ENCODE measurements around the gene ZBTB40. TPM values are rescaled to one million over a fixed set of nuclear protein-coding genes. Genes with fewer than 3 reads are reported as not detected.

The ZBTB40 gene
- total and polyA plus RNA-seq, 2 of the 13 experiments (the other 11 are each of a cell fraction or from before 2014, with no cell fraction given) = 8.8 to 16.5 TPM

- peaks cover 24% of the 10 kb centered on the region for H4K20me1 ChIP-seq (ENCODE audit: insufficient read depth, low read length)
- BruUV-seq (replicated peaks) = no TSS peak
- POLR2A ChIA-PET = no interaction called here
- ATAC-seq (no peak), DNase-seq (ENCODE audit: low spot score) (no peak), FAIRE-seq (no peak)
- CTCF ChIA-PET (ENCODE audit: low intra/inter-chr PET ratio, low total read pairs) = no interaction called here
- intact Hi-C loops (cut with micrococcal nuclease; ENCODE audit: unreplicated experiment) = loop anchor here (10.0 kb wide), 1 partner anchor 198 kb away; no protein-coding TSS in a partner anchor
- in situ Hi-C loops (cut with HindIII; ENCODE audit: extremely low pct_ligation_motif_present, low pct_unique_long_range_greater_than_20kb) = no loop called here
- peaks cover 3 to 60% of the 10 kb centered on the region in 2 experiments for H3K27me3 ChIP-seq (ENCODE audit: control insufficient read depth in 1 of 2, insufficient read depth in 2 of 2, low read length in 2 of 2)
- 17% methylated on average over 8 of the region's 8 CpGs for WGBS (ENCODE audit: low lambda C conversion rate)
- H3K4me2 ChIP-seq (ENCODE audit: low read depth, low read length) = peak overlapping the region; percentile 16; the same call in 1 of the 2 replicates
- H3K27ac ChIP-seq (ENCODE audit: extremely low read length, insufficient read depth, low read length) = no peak overlapping the region
- peaks cover 44% of the 10 kb centered on the region for H3K4me1 ChIP-seq (ENCODE audit: insufficient read depth, low read length)
- no peak overlapping the region for H3K4me3 ChIP-seq (replicated peaks in 1 of 3; ENCODE audit: insufficient read depth in 1 of 3, low read depth in 2 of 3, low read length in 3 of 3)
- no peak overlapping the region for H3K9ac ChIP-seq (ENCODE audit: insufficient read depth, low read depth, low read length)
- no peaks in the 10 kb centered on the region for H3K36me3 ChIP-seq (replicated peaks in 1 of 2; ENCODE audit: control insufficient read depth in 1 of 2, insufficient read depth in 2 of 2, low read length in 2 of 2)
- H3K79me2 ChIP-seq (ENCODE audit: insufficient read depth, low read length) = no peaks in the 10 kb centered on the region
- no peak overlapping the region for H2AFZ ChIP-seq (ENCODE audit: low read length)
- H3K9me3 ChIP-seq (ENCODE audit: low read length) = no peaks in the 10 kb centered on the region
- no peak for TF ChIP-seq PPARG (CRISPR knock-in tag; conservative IDR thresholded peaks at IDR 0.05)
- TF ChIP-seq IKZF4 (CRISPR knock-in tag; IDR thresholded peaks at IDR 0.05; ENCODE audit: borderline replicate concordance, low read depth, not compliant biosample characterization) = no peak
- TF ChIP-seq FOSL2 (CRISPR knock-in tag; IDR thresholded peaks at IDR 0.05) = peak; percentile 21; the same call in 1 of the 2 replicates
- no peak for TF ChIP-seq SNAI1 (CRISPR knock-in tag; IDR thresholded peaks at IDR 0.05; ENCODE audit: borderline replicate concordance)
- no peak for TF ChIP-seq ZNF354B (CRISPR knock-in tag; IDR thresholded peaks at IDR 0.05)
- TF ChIP-seq ZNF552 (CRISPR knock-in tag; IDR thresholded peaks at IDR 0.05; ENCODE audit: borderline replicate concordance) = no peak
- no peak for TF ChIP-seq HNF4G (IDR thresholded peaks at IDR 0.05; ENCODE audit: borderline replicate concordance, low read depth, low read length)
- no peak for TF ChIP-seq HNF4G (CRISPR knock-in tag; IDR thresholded peaks at IDR 0.05; ENCODE audit: borderline replicate concordance, low read depth)
- TF ChIP-seq SRSF1 (optimal IDR thresholded peaks at IDR 0.05; ENCODE audit: low read depth, low read length) = no peak
- no peak for TF ChIP-seq MXI1 (IDR thresholded peaks at IDR 0.05; ENCODE audit: borderline replicate concordance, low read depth, low read length)
- 0 out of 2 replicates have a peak, but pooled peaks have one; percentile 1 for TF ChIP-seq RXRB (CRISPR knock-in tag; IDR thresholded peaks at IDR 0.05; ENCODE audit: borderline replicate concordance)
- peak; percentile 14 for TF ChIP-seq XRCC5 (optimal IDR thresholded peaks at IDR 0.05; ENCODE audit: low read length)
- no peak for TF ChIP-seq ZBTB40 (IDR thresholded peaks at IDR 0.05)
- 0 out of 2 replicates have a peak, but pooled peaks have one; percentile 81 for TF ChIP-seq ZBTB40 (CRISPR knock-in tag; IDR thresholded peaks at IDR 0.05)
- no peak for TF ChIP-seq ZNF33B (CRISPR knock-in tag; IDR thresholded peaks at IDR 0.05)
These were observed 38.5 kb upstream of the ZBTB40 start for GRCh38 chr1:22412932-22413727.

Data from HepG2 (cell line).